ENCODE measurements around the gene STAG1. TPM values are rescaled to one million over a fixed set of nuclear protein-coding genes. Genes with fewer than 3 reads are reported as not detected.

Gene STAG1
- total RNA-seq, 6 experiments from 2014 or later, result 8.2 to 18.5 (median 12.7) TPM

DNA sequence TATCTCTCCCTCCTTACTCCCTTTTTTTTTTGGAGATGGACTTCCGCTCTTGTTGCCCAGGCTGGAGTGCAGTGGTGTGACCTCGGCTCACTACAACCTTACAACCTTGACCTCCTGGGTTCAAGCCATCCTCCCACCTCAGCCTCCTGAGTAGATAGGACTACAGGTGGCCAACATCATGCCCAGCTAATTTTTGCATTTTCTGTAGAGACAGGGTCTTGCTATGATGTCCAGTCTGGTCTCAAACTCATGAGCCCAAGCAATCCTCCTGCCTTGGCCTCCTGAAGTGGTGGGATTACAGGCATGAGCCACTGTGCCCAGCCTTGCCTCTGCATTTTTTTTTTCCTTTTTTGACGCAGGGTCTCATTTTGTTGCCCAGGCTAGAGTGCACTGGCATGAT is 17.1 kb downstream of the STAG1 start:
- Histone ChIP-seq H3K27ac (no peak overlapping the region), H3K27me3 (no peaks in the 10 kb centered on the region), H3K4me3 (no peak overlapping the region), H3K9me3 (no peaks in the 10 kb centered on the region), H3K4me1 (peaks cover 0 to 23% (median 10%) of the 10 kb centered on the region in 4 donors), H3K36me3 (no peaks in the 10 kb centered on the region)
- 90% methylated on average over 3 of the region's 3 CpGs for WGBS (ENCODE audit: insufficient coverage, low coverage, low lambda C conversion rate, missing lambda C conversion rate)
- ATAC-seq (no peak), DNase-seq (no peak)
- TF ChIP-seq, protein P1, sequence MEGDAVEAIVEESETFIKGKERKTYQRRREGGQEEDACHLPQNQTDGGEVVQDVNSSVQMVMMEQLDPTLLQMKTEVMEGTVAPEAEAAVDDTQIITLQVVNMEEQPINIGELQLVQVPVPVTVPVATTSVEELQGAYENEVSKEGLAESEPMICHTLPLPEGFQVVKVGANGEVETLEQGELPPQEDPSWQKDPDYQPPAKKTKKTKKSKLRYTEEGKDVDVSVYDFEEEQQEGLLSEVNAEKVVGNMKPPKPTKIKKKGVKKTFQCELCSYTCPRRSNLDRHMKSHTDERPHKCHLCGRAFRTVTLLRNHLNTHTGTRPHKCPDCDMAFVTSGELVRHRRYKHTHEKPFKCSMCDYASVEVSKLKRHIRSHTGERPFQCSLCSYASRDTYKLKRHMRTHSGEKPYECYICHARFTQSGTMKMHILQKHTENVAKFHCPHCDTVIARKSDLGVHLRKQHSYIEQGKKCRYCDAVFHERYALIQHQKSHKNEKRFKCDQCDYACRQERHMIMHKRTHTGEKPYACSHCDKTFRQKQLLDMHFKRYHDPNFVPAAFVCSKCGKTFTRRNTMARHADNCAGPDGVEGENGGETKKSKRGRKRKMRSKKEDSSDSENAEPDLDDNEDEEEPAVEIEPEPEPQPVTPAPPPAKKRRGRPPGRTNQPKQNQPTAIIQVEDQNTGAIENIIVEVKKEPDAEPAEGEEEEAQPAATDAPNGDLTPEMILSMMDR (IDR thresholded peaks at IDR 0.05), result no peak
- TF ChIP-seq POLR2A (IDR thresholded peaks at IDR 0.05), result no peak
- intact Hi-C loops (cut with DNase I), result no loop called here

- H3K4me3 ChIP-seq, result no peak overlapping the region
- no peak for TF ChIP-seq POLR2A (IDR thresholded peaks at IDR 0.05)
- TF ChIP-seq, protein P1 (IDR thresholded peaks at IDR 0.05), result no peak
- H3K36me3 ChIP-seq, result no peaks in the 10 kb centered on the region
- H3K4me1 ChIP-seq, result peaks cover 0 to 23% (median 9%) of the 10 kb centered on the region in 4 donors
- WGBS (ENCODE audit: insufficient coverage, low coverage, low lambda C conversion rate, missing lambda C conversion rate), result 43% methylated on average over 3 of the region's 3 CpGs
- intact Hi-C loops (cut with DNase I), result no loop called here
- no peaks in the 10 kb centered on the region for H3K9me3 ChIP-seq
- H3K27ac ChIP-seq, result no peak overlapping the region
- ATAC-seq, result peak in 3 of 4 donors; percentile 15 to 44 (median 20)
- H3K27me3 ChIP-seq, result no peaks in the 10 kb centered on the region
- no peak for DNase-seq
Measured at GRCh38 chr3:136734382-136735070, 17.7 kb downstream of the STAG1 start.

- no peaks in the 10 kb centered on the region for H3K27me3 ChIP-seq
- no peak overlapping the region for H3K4me3 ChIP-seq
- DNase-seq (no peak), ATAC-seq (no peak)
- intact Hi-C loops (cut with DNase I), result no loop called here
- WGBS (ENCODE audit: insufficient coverage, low coverage, low lambda C conversion rate, missing lambda C conversion rate), result 90% methylated on average over 5 of the region's 5 CpGs
- TF ChIP-seq POLR2A (IDR thresholded peaks at IDR 0.05), result no peak
- TF ChIP-seq, protein P1 (IDR thresholded peaks at IDR 0.05), result no peak
- H3K4me1 ChIP-seq, result peaks cover 0 to 23% (median 9%) of the 10 kb centered on the region in 4 donors
- H3K27ac ChIP-seq, result no peak overlapping the region
- H3K36me3 ChIP-seq, result no peaks in the 10 kb centered on the region
- no peaks in the 10 kb centered on the region for H3K9me3 ChIP-seq
Measured at GRCh38 chr3:136733317-136733833, 18.8 kb downstream of the STAG1 start.

GRCh38 chr3:136731274-136731884 is 20.8 kb downstream of the STAG1 start:
- DNase-seq (no peak), ATAC-seq (no peak)
- no peak overlapping the region for H3K4me3 ChIP-seq
- no peak overlapping the region for H3K27ac ChIP-seq
- H3K27me3 ChIP-seq, result no peaks in the 10 kb centered on the region
- peaks cover 0 to 23% (median 9%) of the 10 kb centered on the region in 4 donors for H3K4me1 ChIP-seq
- H3K36me3 ChIP-seq, result no peaks in the 10 kb centered on the region
- intact Hi-C loops (cut with DNase I), result no loop called here
- WGBS (ENCODE audit: insufficient coverage, low coverage, low lambda C conversion rate, missing lambda C conversion rate), result 54% methylated on average over 4 of the region's 4 CpGs
- TF ChIP-seq POLR2A (IDR thresholded peaks at IDR 0.05), result no peak
- TF ChIP-seq, protein P1 (IDR thresholded peaks at IDR 0.05), result no peak
- H3K9me3 ChIP-seq, result no peaks in the 10 kb centered on the region
